Frontal cortex (tissue), 4 donors: Measurements from ENCODE around the gene HTR7. TPM values are rescaled to one million over a fixed set of nuclear protein-coding genes. Genes with fewer than 3 reads are reported as not detected.
"Not testable (repeated sequence)": the region's sequence is repeated elsewhere in the genome, so short reads cannot be mapped to it uniquely, and the experiment has no call there.

Source experiments
- DNase-seq, 2 donors: peaks; one replicate each; pipeline ENCODE4 v3.0.0; 2012; ENCODE audit warnings: low spot score in 2 of 2
- FAIRE-seq: peaks from 2 replicates; lab custom pipeline; 2012; peaks lifted over from hg19 to GRCh38; lab: Jason Lieb, UNC
- total RNA-seq: library from RNA; depleted of rRNA; stranded (reverse); fragments of >200 nt; gene quantifications from one replicate; pipeline ENCODE4 v1.2.3, GENCODE V29; 2014
- donor health status: control.
- donor health status: control.
- donor health status: control.

HTR7 gene
- total RNA-seq, 1 donor from 2014 or later: 14.3 TPM

DNA sequence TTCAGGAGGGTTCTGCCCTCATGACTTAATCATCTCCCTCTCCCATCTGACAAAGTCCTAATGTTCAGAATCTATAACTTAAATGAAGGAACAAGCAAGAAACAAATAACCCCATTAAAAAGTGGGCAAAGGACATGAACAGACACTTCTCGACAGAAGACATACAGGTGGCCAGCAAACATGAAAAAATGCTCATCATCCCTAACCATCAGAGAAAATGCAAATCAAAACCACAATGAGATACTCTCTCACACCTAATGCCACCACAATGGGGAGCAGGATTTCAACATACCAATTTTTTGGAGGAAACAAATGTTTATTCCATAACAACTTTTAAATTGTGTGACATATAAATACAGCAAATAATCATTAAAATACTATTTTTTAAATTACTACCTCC lies 3.0 kb upstream of the HTR7 start:
- FAIRE-seq: no peak

DNA sequence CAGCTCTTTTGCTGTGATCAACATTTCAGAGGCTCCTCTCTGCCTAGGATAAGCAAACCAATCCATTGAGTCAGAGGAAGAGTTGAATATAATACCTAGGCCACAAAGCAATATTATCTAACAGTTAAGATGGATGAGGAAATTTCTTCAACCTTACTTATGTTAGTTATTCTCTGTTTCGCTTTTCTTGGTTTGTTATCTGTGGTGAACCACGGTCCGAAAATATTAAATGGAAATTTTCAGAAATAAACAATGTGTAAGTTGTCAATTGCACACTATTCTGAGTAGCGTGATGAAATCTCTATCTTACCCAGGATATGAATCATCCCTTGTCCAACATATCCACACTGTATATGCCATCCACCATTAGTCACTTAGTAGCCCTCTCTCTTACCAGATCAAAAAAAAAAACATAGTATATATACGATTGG lies 1.5 kb upstream of the HTR7 start:
- no peak for FAIRE-seq
- DNase-seq: no peak

More for the DNA sequence above, 3.0 kb upstream of the HTR7 start:
- no peak for DNase-seq

- DNase-seq: no peak
- no peak for FAIRE-seq
Observed at GRCh38 chr10:90858461-90858968, 676 bp upstream of the HTR7 start.

GRCh38 chr10:90856964-90857634 lies 740 bp downstream of the HTR7 start:
- FAIRE-seq: no peak
- DNase-seq: no peak

- DNase-seq: no peak
- FAIRE-seq: no peak
Observed at GRCh38 chr10:90856261-90856660, 1.6 kb downstream of the HTR7 start.

DNA sequence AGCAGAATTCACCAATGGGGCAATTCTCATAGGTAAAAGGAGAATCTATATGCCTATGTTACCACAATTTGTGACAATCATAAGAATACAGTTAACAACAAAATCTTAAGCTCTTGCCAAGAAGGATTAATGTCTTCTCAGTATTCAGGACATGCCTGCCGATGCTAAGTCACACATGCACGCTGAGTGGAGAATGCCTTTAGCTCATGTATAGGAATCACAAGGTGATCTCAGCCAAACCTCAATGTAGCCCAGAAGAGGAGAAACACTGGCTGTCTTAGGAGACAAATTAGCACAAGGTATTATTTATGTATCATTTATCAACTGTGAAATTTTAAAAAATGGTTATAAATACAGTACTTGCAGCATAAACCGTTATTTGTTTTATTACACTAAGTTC lies 2.7 kb downstream of the HTR7 start:
- no peak for FAIRE-seq
- DNase-seq: no peak

GRCh38 chr10:90849956-90850749 lies 7.7 kb downstream of the HTR7 start:
- FAIRE-seq: no peak
- DNase-seq: no peak

GRCh38 chr10:90847436-90847835 lies 10.4 kb downstream of the HTR7 start:
- DNase-seq (no peak), FAIRE-seq (no peak)

GRCh38 chr10:90846746-90847145 lies 11.1 kb downstream of the HTR7 start:
- no peak for FAIRE-seq
- DNase-seq: no peak

GRCh38 chr10:90845726-90846125 lies 12.1 kb downstream of the HTR7 start:
- FAIRE-seq: no peak
- DNase-seq: no peak

DNA sequence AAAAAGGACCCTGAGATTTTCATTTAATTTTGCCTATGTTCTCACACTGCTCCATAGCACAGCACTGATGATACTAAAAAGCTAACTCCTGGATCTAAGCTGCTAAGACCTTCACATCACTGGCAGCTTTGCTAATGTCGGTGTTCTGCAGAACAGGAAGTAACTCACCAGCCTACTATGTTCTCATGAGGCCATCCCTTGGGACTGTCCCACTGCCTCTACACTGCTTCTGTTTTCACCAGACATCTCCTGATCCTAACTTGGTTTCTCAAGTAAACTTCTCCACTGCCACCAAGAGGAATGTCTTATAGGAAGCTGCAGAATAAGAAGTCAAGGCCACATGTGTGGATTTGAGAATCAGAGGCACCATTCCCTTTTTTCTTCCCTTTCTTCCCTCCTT lies 15.1 kb downstream of the HTR7 start:
- no peak for FAIRE-seq
- DNase-seq: no peak

- FAIRE-seq: no peak
- no peak for DNase-seq
Observed at GRCh38 chr10:90837486-90837885, 20.4 kb downstream of the HTR7 start.

GRCh38 chr10:90834326-90834725 lies 23.5 kb downstream of the HTR7 start:
- FAIRE-seq: no peak

DNA sequence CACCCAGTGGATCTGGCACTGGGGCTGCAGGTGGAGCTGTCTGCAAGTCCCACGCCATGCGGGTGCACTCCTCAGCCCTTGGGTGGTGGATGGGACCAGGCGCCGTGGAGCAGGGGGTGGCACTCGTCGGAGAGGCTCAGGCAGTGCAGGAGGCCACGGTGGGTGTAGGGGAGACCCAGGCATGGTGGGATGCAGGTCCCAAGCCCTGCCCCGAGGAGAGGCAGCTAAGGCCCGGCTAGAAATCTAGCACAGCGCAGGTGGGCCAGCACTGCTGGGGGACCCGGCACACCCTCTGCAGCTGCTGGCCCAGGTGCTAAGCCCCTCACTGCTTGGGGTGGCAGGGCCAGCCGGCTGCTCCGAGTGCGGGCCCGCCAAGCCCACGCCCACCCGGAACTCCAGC lies 25.7 kb downstream of the HTR7 start:
- FAIRE-seq: no peak

More at GRCh38 chr10:90834326-90834725, 23.5 kb downstream of the HTR7 start:
- DNase-seq: no peak

DNA sequence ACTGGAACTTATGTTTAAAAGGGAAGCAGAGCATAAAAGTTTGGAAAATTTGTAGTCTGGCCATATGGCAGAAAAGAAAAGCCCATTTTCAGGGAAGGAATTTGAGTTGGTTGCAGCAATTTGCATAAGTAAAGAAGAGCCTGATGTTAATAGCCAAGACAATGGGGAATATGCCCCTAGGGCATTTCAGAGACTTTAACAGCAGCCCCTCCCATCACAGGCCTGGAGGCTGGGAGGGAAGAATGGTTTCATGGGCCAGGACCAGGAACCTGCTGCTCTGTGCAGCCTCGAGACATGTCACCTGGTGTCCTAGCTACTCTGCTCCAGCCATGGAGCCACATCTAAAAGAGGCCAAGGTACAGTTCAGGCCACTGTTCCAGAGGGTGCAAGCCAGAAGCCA lies 35.3 kb downstream of the HTR7 start:
- FAIRE-seq: no peak
- DNase-seq: no peak

More for the DNA sequence above, 25.7 kb downstream of the HTR7 start:
- no peak for DNase-seq

GRCh38 chr10:90821864-90822263 lies 36.0 kb downstream of the HTR7 start:
- FAIRE-seq, DNase-seq: not testable (repeated sequence)

DNA sequence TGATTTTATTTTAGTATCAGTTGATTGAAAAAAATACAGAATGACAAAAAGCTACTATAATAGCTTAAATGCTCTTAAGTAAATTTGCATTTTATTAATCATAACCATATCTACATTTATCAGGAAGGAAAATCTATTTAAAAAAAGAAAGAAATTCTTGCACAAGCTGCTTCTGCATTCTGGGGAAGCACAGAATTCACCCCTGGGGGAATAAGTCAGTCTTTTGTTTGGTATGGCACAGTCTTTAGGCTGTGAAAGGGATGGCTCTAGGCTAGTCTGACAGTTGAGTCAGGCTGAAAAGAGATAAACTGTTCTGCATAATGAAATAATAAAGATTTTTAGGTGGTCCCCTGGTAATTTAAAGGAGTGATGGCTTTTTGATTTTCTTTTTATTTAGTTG lies 37.9 kb downstream of the HTR7 start:
- FAIRE-seq: no peak
- DNase-seq: no peak

- FAIRE-seq (no peak), DNase-seq (no peak)
Observed at GRCh38 chr10:90818736-90819135, 39.1 kb downstream of the HTR7 start.

DNA sequence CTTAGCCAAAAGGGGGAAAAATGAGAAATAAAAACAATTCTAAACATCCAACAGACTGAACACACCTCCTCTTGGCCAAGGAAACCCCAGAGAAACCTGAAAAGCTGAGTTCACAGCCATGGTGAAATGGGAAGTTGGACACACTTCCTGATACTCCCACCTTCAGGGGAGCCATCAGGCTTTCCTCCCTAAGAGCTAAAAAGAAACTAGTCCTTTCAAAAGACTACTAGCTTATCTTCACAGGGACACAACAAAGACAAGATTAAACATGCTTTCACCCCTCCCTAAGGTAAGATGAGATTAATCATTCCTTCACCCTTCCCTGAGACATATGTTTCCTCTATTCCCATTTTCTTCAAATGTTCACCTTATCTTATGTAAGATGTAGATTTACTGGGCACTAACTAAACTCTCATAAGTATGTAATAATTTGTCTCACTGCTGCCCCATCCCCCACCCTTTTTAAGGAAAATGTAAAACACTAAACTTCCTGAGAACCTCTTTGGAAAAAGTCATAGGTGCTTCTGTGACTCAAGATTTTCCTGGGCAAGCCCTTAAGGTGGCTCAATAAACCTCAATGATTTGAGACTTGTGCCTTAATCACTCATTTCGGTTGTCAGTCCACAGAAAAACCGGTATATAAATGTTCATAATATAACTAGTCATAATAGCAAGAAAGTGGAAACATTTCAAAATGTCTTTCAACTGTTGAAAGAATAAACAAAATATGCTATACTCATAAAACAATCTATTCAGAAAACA lies 40.5 kb downstream of the HTR7 start:
- FAIRE-seq: no peak

GRCh38 chr10:90816466-90816865 lies 41.4 kb downstream of the HTR7 start:
- FAIRE-seq (no peak), DNase-seq (no peak)

More for the DNA sequence above, 40.5 kb downstream of the HTR7 start:
- DNase-seq: no peak
